Neural cell (in vitro differentiated cells): ENCODE measurements around the gene NACA2. TPM values are rescaled to one million over a fixed set of nuclear protein-coding genes. Genes with fewer than 3 reads are reported as not detected.

Experiments
- H2AFZ ChIP-seq: fragments of 200-600, 300-800 bp; sonication (generic), shearing (Covaris generic); 2 replicates; pipeline ENCODE4 v1.6.0; 2014; ENCODE audit warnings: low read depth, mild to moderate bottlenecking, antibody characterized with exemption, low read length, moderate library complexity
- H3F3A ChIP-seq: fragments of 200-600 bp; shearing (Covaris generic); 2 replicates; pipeline ENCODE4 v1.6.1; 2016; ENCODE audit warnings: mild to moderate bottlenecking, moderate library complexity, mixed read lengths, antibody characterized with exemption, low read length; ENCODE audit not compliant: insufficient read depth, poor library complexity, severe bottlenecking
- H3K27ac ChIP-seq: fragments of 200-600, 300-800 bp; sonication (generic), shearing (Covaris generic); 2 replicates; pipeline ENCODE4 v1.5.1; 2014; ENCODE audit warnings: mild to moderate bottlenecking, low read length, moderate library complexity
- H3K27me3 ChIP-seq: fragments of 300-800, 200-600 bp; sonication (generic), shearing (Covaris generic); 2 replicates; pipeline ENCODE4 v1.6.0; 2014; ENCODE audit warnings: mild to moderate bottlenecking, low read depth, low read length, moderate library complexity; ENCODE audit not compliant: insufficient read depth
- H3K36me3 ChIP-seq: fragments of 300-800, 200-600 bp; sonication (generic), shearing (Covaris generic); 2 replicates; pipeline ENCODE4 v1.5.1; 2014; ENCODE audit warnings: mild to moderate bottlenecking, antibody characterized with exemption, low read length, moderate library complexity; ENCODE audit not compliant: insufficient read depth
- H3K4me2 ChIP-seq: fragments of 300-800, 200-600 bp; sonication (generic), shearing (Covaris generic); 2 replicates; pipeline ENCODE4 v1.6.0; 2014; ENCODE audit warnings: mild to moderate bottlenecking, low read length
- H3K4me3 ChIP-seq: fragments of 300-800, 200-600 bp; sonication (generic), shearing (Covaris generic); 2 replicates; pipeline ENCODE4 v1.5.1; 2014; ENCODE audit warnings: mild to moderate bottlenecking, low read length, moderate library complexity
- H3K79me2 ChIP-seq: fragments of 200-600 bp; shearing (Covaris generic); replicated peaks from 2 replicates; pipeline ENCODE4 v1.6.0; 2014; ENCODE audit warnings: mild to moderate bottlenecking, low read length, moderate library complexity; ENCODE audit not compliant: insufficient read depth
- H3K9ac ChIP-seq: fragments of 300-800, 200-600 bp; sonication (generic), shearing (Covaris generic); 2 replicates; pipeline ENCODE4 v1.6.1; 2016; ENCODE audit warnings: mild to moderate bottlenecking, low read length, mixed read lengths
- H3K9me2 ChIP-seq: fragments of 200-600 bp; shearing (Covaris generic); 2 replicates; pipeline ENCODE4 v1.6.1; 2016; ENCODE audit warnings: mild to moderate bottlenecking, low read length, mixed read lengths; ENCODE audit not compliant: insufficient read depth
- H3K9me3 ChIP-seq: fragments of 200-600, 300-800 bp; sonication (generic), shearing (Covaris generic); 2 replicates; pipeline ENCODE4 v1.6.1; 2016; ENCODE audit warnings: mild to moderate bottlenecking, mixed run types, low read length, moderate library complexity, mixed read lengths
- H4K20me1 ChIP-seq: fragments of 200-600 bp; shearing (Covaris generic); 2 replicates; pipeline ENCODE4 v1.6.1; 2016; ENCODE audit warnings: mild to moderate bottlenecking, mixed run types; ENCODE audit not compliant: insufficient read depth
- CTCF ChIP-seq: fragments of 450-650 bp; IDR thresholded peaks from 2 replicates; pipeline ENCODE4 v1.5.1; 2014; ENCODE audit warnings: antibody characterized with exemption, mild to moderate bottlenecking, moderate library complexity; ENCODE audit not compliant: poor library complexity, severe bottlenecking
- EP300 ChIP-seq: fragments of 450-650 bp; conservative IDR thresholded peaks from 2 replicates; pipeline ENCODE4 v1.6.1; 2014; ENCODE audit warnings: antibody characterized with exemption, mild to moderate bottlenecking, moderate library complexity; ENCODE audit not compliant: poor library complexity, severe bottlenecking
- EZH2 ChIP-seq: fragments of 200-600, 300-800 bp; shearing (Covaris generic), sonication (generic); IDR thresholded peaks from 2 replicates; pipeline ENCODE4 v1.6.1; 2014; ENCODE audit warnings: antibody characterized with exemption, low read length, borderline replicate concordance, mild to moderate bottlenecking; ENCODE audit not compliant: insufficient read depth, poor library complexity, severe bottlenecking
- MXI1 ChIP-seq: fragments of 450-650 bp; conservative IDR thresholded peaks from 2 replicates; pipeline ENCODE4 v1.6.1; 2014; ENCODE audit warnings: antibody characterized with exemption, mild to moderate bottlenecking; ENCODE audit not compliant: poor library complexity, severe bottlenecking
- POLR2AphosphoS5 ChIP-seq: IDR thresholded peaks from 2 replicates; pipeline ENCODE4 v1.6.1; 2012
- RAD21 ChIP-seq: fragments of 450-650 bp; conservative IDR thresholded peaks from 2 replicates; pipeline ENCODE4 v1.6.1; 2014; ENCODE audit warnings: antibody characterized with exemption, mild to moderate bottlenecking, moderate library complexity
- REST ChIP-seq: IDR thresholded peaks from 2 replicates; pipeline ENCODE4 v1.6.1; 2012; ENCODE audit warnings: borderline replicate concordance
- SMC3 ChIP-seq: fragments of 450-650 bp; conservative IDR thresholded peaks from 2 replicates; pipeline ENCODE4 v1.6.1; 2014; ENCODE audit warnings: antibody characterized with exemption, mild to moderate bottlenecking, moderate library complexity; ENCODE audit not compliant: poor library complexity
- TAF1 ChIP-seq: IDR thresholded peaks from 2 replicates; pipeline ENCODE4 v1.6.1; 2012; ENCODE audit warnings: low read depth
- polyA plus RNA-seq: library from polyadenylated mRNA; depleted of rRNA; stranded (reverse); fragments of >200 nt; gene quantifications from 2 replicates; pipeline ENCODE4 v1.2.3, GENCODE V29; 2014

Gene NACA2
- polyA plus RNA-seq, 1 donor from 2014 or later: not detected

DNA sequence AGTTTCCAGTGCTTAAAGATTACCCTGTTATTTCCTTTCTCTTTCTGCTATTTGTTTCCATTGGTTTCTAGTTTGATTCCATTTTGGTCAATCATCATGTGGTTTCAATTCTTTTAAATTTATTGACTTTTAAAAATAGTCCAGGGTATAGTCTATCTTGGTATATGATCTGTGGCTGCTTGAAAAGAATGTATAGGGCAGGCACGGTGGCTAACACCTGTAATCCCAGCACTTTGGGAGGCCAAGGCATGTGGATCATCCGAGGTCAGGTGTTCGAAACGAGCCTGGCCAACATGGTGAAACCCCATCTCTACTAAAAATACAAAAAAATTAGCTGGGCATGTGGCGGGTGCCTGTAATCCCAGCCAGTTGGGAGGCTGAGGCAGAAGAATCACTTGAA, 34.5 kb upstream of the NACA2 start:
- H3K4me3 ChIP-seq: no peak overlapping the region

DNA sequence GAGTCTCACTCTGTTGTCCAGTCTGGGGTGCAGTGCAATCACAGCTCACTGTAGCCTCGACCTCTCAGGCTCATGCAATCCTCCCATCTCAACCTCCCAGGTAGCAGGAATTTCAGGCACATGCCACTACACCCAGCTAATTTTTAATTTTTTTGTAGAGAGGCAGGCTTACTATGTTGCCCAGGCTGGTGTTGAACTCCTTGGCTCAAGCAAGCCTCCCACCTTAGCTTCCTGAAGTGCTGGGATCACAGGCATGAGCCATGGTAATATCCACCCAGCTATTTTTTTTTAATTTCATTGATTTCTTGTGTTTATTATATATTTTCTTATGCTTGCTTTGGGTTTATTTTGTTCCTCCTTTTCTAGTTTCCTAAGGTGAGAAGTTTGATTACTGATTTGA, 33.9 kb upstream of the NACA2 start:
- Histone ChIP-seq H3K79me2 (no peaks in the 10 kb centered on the region), H3K36me3 (no peaks in the 10 kb centered on the region), H3K27me3 (no peaks in the 10 kb centered on the region), H3K4me3 (no peak overlapping the region), H3K9me3 (no peaks in the 10 kb centered on the region), H4K20me1 (no peaks in the 10 kb centered on the region), H3K9me2 (no peaks in the 10 kb centered on the region), H3F3A (no peaks in the 10 kb centered on the region), H3K4me2 (no peak overlapping the region), H3K27ac (no peak overlapping the region), H2AFZ (no peak overlapping the region), H3K9ac (no peak overlapping the region)
- no peak for TF ChIP-seq SMC3
- TF ChIP-seq POLR2AphosphoS5: no peak

More for the DNA sequence above, 34.5 kb upstream of the NACA2 start:
- no peaks in the 10 kb centered on the region for H3K36me3 ChIP-seq
- no peaks in the 10 kb centered on the region for H3K27me3 ChIP-seq
- no peak overlapping the region for H3K4me2 ChIP-seq
- H3K9me3 ChIP-seq: no peaks in the 10 kb centered on the region
- no peaks in the 10 kb centered on the region for H3F3A ChIP-seq
- no peaks in the 10 kb centered on the region for H3K79me2 ChIP-seq
- H3K9ac ChIP-seq: no peak overlapping the region
- TF ChIP-seq RAD21: no peak
- TF ChIP-seq CTCF: no peak
- TF ChIP-seq SMC3: no peak
- TF ChIP-seq REST: no peak
- TF ChIP-seq EZH2: no peak
- no peak for TF ChIP-seq POLR2AphosphoS5
- no peak for TF ChIP-seq EP300
- no peak for TF ChIP-seq MXI1
- TF ChIP-seq TAF1: no peak
- no peak overlapping the region for H2AFZ ChIP-seq
- H4K20me1 ChIP-seq: no peaks in the 10 kb centered on the region
- H3K27ac ChIP-seq: no peak overlapping the region
- no peaks in the 10 kb centered on the region for H3K9me2 ChIP-seq

GRCh38 chr17:61621317-61621716, 30.3 kb upstream of the NACA2 start:
- H4K20me1 ChIP-seq: no peaks in the 10 kb centered on the region
- no peak overlapping the region for H3K9ac ChIP-seq
- H3K9me3 ChIP-seq: no peaks in the 10 kb centered on the region
- H3K4me3 ChIP-seq: no peak overlapping the region
- no peaks in the 10 kb centered on the region for H3K79me2 ChIP-seq
- H3K36me3 ChIP-seq: no peaks in the 10 kb centered on the region
- no peaks in the 10 kb centered on the region for H3K9me2 ChIP-seq
- H3F3A ChIP-seq: no peaks in the 10 kb centered on the region
- TF ChIP-seq EP300: no peak
- no peak for TF ChIP-seq EZH2
- TF ChIP-seq REST: no peak
- TF ChIP-seq SMC3: no peak
- TF ChIP-seq POLR2AphosphoS5: no peak
- TF ChIP-seq MXI1: no peak
- no peak for TF ChIP-seq TAF1
- no peak for TF ChIP-seq CTCF
- no peak for TF ChIP-seq RAD21
- no peak overlapping the region for H3K4me2 ChIP-seq
- H2AFZ ChIP-seq: no peak overlapping the region
- no peaks in the 10 kb centered on the region for H3K27me3 ChIP-seq
- H3K27ac ChIP-seq: no peak overlapping the region
